GM18951 (cell line): ENCODE data around the gene FATE1.

ENCODE experiments used
- POLR2A ChIP-seq: IDR thresholded peaks from 4 replicates; pipeline ENCODE4 v1.6.1; 2011; ENCODE audit warnings: mild to moderate bottlenecking; ENCODE audit not compliant: insufficient read length, insufficient read depth; ENCODE audit errors: extremely low read depth
- in situ Hi-C: fragments of 300-500 bp; cut with MboI; formaldehyde crosslinking; loops from one replicate; pipeline ENCODE4 v1.12.0; 2022; ENCODE audit warnings: low sequenced_read_pairs, mixed read lengths, inconsistent platforms; ENCODE audit not compliant: unreplicated experiment

FATE1 gene

GRCh38 chrX:151737494-151737893 lies 21.7 kb downstream of the FATE1 start:
- in situ Hi-C loops = loop anchor here (25.0 kb wide), 1 partner anchor 900 kb away; the partner anchor contains the start of gene GABRQ
- no peak for TF ChIP-seq POLR2A

- in situ Hi-C loops = loop anchor here (25.0 kb wide), 1 partner anchor 899 kb away; the partner anchor contains the start of gene GABRQ
- TF ChIP-seq POLR2A = no peak
Observed at GRCh38 chrX:151738751-151739150, 22.9 kb downstream of the FATE1 start.

DNA sequence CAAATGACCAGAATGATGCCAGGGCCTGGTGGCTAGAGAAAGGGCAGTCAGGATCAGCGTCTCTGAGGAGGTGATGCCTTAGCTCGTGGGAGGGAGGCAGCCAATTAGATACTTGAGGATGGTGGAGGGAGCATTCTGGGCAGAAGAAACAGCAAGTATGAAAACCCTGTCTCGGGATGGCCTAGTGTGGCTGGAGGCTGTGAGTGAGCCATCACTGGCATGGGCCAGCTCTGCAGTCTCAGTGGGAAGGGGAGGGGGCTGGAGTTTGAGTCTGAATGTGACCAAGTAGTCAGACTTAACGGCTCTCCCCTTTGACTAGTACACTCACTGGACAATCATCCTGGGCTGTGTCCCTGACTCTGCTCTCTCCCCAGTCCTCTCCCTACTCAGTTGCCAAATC lies 25.8 kb downstream of the FATE1 start:
- TF ChIP-seq POLR2A = no peak
- in situ Hi-C loops = loop anchor here (25.0 kb wide), 1 partner anchor 896 kb away; the partner anchor contains the start of gene GABRQ

- in situ Hi-C loops = loop anchor here (25.0 kb wide), 1 partner anchor 895 kb away; the partner anchor contains the start of gene GABRQ
Observed at GRCh38 chrX:151742311-151742710, 26.5 kb downstream of the FATE1 start.

DNA sequence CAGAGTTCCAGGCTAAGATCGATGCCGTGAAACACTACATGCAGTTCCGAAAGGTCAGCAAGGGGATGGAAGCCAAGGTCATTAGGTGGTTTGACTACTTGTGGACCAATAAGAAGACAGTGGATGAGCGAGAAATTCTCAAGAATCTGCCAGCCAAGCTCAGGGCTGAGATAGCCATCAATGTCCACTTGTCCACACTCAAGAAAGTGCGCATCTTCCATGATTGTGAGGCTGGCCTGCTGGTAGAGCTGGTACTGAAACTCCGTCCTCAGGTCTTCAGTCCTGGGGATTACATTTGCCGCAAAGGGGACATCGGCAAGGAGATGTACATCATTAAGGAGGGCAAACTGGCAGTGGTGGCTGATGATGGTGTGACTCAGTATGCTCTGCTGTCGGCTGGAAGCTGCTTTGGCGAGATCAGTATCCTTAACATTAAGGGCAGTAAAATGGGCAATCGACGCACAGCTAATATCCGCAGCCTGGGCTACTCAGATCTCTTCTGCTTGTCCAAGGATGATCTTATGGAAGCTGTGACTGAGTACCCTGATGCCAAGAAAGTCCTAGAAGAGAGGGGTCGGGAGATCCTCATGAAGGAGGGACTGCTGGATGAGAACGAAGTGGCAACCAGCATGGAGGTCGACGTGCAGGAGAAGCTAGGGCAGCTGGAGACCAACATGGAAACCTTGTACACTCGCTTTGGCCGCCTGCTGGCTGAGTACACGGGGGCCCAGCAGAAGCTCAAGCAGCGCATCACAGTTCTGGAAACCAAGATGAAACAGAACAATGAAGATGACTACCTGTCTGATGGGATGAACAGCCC lies 28.0 kb downstream of the FATE1 start:
- no peak for TF ChIP-seq POLR2A
- in situ Hi-C loops = loop anchor here (25.0 kb wide), 1 partner anchor 893 kb away; the partner anchor contains the start of gene GABRQ

More at GRCh38 chrX:151742311-151742710, 26.5 kb downstream of the FATE1 start:
- no peak for TF ChIP-seq POLR2A

DNA sequence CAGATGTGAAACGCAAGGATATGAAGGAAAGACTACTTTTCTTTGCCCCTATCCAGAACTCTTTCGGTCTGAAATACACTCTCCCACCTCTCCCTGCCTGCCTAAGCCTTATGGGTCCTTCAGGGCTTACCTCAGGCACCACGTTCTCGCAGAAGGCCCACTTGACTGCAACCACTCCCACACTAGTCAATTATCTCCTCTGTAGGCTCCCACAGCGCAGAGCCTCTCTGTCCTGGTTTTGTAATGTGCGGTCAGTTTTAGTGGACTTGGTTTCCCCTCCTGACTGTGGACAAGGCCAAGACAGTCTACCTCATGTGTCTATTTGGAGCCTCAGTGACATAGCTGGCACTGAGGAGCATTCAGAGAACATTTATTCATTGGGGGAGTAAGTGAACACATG lies 29.8 kb downstream of the FATE1 start:
- in situ Hi-C loops = loop anchor here (25.0 kb wide), 1 partner anchor 892 kb away; the partner anchor contains the start of gene GABRQ
- no peak for TF ChIP-seq POLR2A

GRCh38 chrX:151746502-151746901 lies 30.7 kb downstream of the FATE1 start:
- TF ChIP-seq POLR2A = no peak
- in situ Hi-C loops = loop anchor here (25.0 kb wide), 1 partner anchor 891 kb away; the partner anchor contains the start of gene GABRQ

DNA sequence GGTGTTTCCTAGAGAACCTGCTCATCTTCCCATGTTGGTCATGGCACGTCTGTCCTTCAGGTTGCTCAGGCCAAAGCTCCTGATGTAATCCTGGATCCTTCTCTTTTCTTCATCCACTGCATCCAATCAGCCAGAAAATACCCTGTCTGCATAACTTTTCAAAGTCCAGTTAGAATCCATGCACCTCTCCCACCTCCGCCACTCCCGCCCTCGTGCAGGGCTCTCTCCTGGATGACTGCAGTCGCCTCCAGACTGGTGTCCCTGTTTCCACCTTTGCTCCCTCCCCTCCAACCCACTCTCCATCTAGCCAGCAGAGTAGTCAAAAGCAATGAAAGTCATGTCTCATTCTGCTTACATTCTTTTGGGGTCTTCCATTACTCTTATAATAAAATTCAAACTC lies 34.7 kb downstream of the FATE1 start:
- TF ChIP-seq POLR2A = no peak
- in situ Hi-C loops = no loop called here

DNA sequence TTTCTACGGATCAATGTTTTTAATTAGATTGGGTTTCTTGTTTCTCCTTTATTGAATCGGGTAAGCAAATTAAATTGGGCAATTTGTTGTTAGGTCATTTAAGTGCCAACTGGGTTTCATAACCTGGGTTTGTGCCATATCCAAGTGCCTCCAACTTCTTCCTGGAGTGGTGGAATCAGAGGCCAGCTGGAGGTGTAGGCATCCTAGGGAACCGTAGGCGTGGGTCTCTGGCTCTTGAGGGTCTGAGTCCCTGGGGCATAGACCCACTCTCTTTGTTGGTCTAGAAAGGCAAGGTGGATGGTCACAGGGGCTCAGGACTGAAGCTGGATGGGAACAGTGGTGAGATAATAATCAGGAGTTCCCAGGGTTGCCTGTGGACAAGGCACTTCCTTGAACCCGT lies 37.0 kb downstream of the FATE1 start:
- in situ Hi-C loops = no loop called here
- no peak for TF ChIP-seq POLR2A

DNA sequence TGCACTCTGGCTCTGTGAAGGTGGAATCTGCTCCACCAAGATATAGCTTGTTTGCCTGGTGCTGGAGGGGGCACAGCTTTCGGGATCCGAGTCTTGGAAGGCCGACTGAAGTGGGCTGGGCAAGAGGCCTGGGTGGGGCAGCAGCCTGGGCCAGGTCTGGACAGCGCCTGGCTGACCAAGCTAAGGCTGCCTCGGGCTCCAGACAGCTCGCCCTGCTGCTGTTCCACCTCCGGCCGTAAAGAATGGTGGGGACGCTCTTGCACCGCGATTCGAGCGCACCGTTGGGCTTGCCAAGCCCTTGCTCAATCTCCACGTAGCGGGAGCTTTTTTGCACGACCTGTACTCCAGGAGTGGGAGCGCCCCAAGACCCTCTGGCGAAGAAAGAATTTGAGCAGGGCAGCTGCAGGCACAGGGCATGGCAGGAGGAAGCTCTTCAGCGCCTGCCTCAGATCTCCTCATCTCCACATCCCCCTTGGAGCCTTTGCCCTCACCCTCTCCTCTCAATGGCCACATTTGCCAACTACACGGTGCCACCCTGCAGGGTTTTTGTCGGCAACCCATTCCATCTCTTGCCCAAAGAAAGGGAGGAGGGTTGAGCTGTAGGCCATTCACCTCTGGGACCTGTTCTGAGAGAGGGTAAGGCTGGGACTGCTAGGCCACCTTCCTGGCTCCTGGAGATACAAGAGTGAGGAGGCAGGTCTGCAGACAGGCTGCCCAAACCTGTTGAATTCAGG lies 37.6 kb downstream of the FATE1 start:
- in situ Hi-C loops = no loop called here

DNA sequence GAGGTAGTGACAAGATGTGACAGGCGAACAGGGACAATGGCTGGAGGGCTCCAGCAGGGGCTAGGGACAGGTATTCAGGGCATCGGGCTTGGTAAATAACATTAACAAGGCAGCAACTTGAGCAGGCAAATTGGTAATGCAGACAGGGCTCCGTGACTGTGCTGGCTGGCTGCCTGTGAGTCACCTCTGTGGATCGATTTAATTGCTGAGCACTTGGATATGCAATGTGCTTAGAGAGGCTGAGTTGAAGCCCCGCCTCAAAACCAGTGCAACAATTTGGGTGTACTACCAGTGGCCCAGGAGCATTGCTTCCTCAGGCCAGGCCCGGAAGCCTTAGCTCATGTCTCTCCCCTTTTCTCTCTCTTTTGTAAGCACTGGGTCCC lies 38.2 kb downstream of the FATE1 start:
- TF ChIP-seq POLR2A = no peak
- in situ Hi-C loops = no loop called here

More for the DNA sequence above, 37.6 kb downstream of the FATE1 start:
- no peak for TF ChIP-seq POLR2A

DNA sequence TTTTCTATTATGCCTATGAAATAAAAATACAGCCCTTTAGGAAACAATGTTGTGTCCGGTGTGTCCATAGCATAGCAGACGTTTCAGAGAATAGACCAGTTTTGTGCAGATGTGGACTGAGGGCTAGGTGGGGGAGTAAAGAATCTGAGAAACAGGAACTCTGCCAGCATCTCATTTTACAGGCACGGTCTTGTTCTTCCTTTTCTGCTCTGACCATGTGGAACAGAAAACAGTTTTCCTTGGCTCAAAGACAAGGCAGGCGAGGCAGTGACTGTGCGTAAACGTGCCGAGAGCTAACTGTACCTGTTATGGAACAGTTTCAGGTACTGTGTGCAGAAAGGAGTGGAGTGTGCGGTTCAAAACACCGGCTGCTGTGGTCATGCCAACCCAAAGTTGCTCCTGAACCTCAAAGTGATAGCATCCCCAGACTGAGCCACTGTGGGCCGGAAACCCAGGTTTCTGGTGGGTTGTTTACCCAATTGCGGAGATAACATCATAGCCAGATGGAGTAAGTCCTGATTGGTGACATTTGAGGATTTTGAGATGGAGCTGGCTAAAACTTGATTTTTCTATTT lies 38.9 kb downstream of the FATE1 start:
- in situ Hi-C loops = no loop called here
- TF ChIP-seq POLR2A = no peak

DNA sequence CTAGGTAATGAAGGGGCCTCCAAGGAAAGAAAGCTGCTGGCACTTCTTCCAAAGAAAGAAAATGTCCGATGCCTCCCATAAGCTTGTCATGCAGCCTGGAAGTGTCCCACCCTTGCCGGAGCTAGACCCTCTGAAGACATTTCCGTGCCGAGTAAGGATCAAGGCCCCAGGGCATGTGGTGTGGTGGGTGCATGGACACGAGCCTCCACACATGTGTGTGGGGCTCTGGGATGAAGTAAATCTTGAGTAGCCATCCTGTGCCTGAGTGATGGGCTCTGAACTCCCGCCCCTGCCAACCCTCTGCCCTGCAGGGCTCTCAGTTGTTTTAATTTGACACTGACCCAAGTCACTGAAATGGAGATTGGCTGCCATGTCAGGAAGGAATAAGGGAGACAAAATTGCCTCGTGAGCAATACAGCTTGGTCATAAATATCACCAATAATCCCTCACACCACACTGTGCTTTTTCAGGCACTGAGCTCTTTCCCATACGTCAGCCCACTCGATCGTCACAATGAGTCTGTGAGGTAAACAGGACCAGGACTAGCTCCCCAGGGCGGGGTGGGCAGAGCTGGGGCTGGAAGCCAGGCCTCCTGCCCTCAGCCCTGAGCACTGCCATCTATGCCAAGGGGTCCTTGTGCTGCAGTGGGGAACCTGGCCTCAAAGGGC lies 43.3 kb downstream of the FATE1 start:
- no peak for TF ChIP-seq POLR2A
- in situ Hi-C loops = no loop called here

- no peak for TF ChIP-seq POLR2A
- in situ Hi-C loops = no loop called here
Observed at GRCh38 chrX:151762802-151763201, 47.0 kb downstream of the FATE1 start.
